ENCODE data around the gene POU2AF1.

DNA sequence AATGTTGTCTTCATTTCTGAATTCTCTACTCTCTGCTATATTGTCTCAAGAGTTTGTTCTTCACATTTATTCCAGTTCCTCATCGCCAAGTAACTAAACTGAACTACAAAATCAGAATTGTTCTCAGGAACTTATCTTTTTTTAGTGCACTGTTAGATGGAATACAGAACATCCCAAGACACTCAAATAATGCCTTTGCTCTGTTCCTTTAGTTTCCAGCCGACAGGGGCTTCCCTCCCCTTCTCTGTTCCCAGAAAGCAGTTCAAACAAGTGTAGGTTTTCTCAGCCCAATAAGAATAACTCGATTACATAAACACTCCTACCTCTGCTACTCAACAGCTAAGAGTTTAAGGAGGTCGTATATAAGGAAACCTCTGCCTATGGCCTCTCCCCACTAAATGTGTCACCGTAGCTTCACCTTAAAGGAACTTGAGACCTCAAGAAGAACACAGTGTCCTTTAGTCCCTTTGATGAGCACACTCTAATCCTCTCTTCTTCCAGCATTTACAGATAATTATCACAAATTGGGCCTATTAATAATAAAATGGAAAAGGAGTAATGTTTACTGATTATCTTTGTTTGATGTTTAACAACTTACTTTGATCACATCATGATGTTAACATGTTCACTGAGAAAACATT lies 73.8 kb downstream of the POU2AF1 start:
- TF ChIP-seq, protein P1, sequence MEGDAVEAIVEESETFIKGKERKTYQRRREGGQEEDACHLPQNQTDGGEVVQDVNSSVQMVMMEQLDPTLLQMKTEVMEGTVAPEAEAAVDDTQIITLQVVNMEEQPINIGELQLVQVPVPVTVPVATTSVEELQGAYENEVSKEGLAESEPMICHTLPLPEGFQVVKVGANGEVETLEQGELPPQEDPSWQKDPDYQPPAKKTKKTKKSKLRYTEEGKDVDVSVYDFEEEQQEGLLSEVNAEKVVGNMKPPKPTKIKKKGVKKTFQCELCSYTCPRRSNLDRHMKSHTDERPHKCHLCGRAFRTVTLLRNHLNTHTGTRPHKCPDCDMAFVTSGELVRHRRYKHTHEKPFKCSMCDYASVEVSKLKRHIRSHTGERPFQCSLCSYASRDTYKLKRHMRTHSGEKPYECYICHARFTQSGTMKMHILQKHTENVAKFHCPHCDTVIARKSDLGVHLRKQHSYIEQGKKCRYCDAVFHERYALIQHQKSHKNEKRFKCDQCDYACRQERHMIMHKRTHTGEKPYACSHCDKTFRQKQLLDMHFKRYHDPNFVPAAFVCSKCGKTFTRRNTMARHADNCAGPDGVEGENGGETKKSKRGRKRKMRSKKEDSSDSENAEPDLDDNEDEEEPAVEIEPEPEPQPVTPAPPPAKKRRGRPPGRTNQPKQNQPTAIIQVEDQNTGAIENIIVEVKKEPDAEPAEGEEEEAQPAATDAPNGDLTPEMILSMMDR (IDR thresholded peaks at IDR 0.05; ENCODE audit: low read depth, low read length, poor library complexity, severe bottlenecking): no peak
- TF ChIP-seq EZH2phosphoT487 (IDR thresholded peaks at IDR 0.05; ENCODE audit: borderline replicate concordance, low read length): no peak

Data from DOHH2 (cell line).